WTC11 (cell line): ENCODE measurements around the gene WDFY4. TPM values are rescaled to one million over a fixed set of nuclear protein-coding genes. Genes with fewer than 3 reads are reported as not detected.

Experiments used
- ATAC-seq: fragments of 200-7000 bp; cut with Tn5 transposase; 2 replicates; pipeline ENCODE4 v1.10.0; 2021; ENCODE audit warnings: mild to moderate bottlenecking, moderate library complexity
- CTCF ChIA-PET: fragments of 300-600 bp; sonication (Branson Sonifier 250); formaldehyde crosslinking; loops from one replicate; lab custom pipeline; 2021; ENCODE audit warnings: antibody characterized with exemption; lab: Charles Lee
- POLR2A ChIA-PET: fragments of 350-600 bp; sonication (Branson Sonifier 250); formaldehyde crosslinking; loops from one replicate; lab custom pipeline; 2021; ENCODE audit warnings: antibody characterized with exemption; lab: Charles Lee
- DNase-seq: peaks from one replicate; pipeline ENCODE4 v3.0.0; 2021; ENCODE audit warnings: low spot score
- H3K27ac Mint-ChIP-seq: 2 replicates; pipeline ENCODE4 v1.8.0; 2021; ENCODE audit warnings: mixed read lengths
- H3K27me3 Mint-ChIP-seq: 2 replicates; pipeline ENCODE4 v1.8.0; 2021; ENCODE audit warnings: low read depth, mild to moderate bottlenecking, moderate library complexity, mixed read lengths
- H3K36me3 Mint-ChIP-seq: 2 replicates; pipeline ENCODE4 v1.8.0; 2021; ENCODE audit warnings: mixed read lengths
- H3K4me1 Mint-ChIP-seq: 2 replicates; pipeline ENCODE4 v1.8.0; 2022; ENCODE audit warnings: mixed read lengths
- H3K4me3 Mint-ChIP-seq: 2 replicates; pipeline ENCODE4 v1.8.0; 2021; ENCODE audit warnings: mild to moderate bottlenecking, moderate library complexity, mixed read lengths
- H3K9me3 Mint-ChIP-seq: 2 replicates; pipeline ENCODE4 v1.8.0; 2021; ENCODE audit warnings: mixed read lengths
- AFF4 ChIP-seq: sonication (generic); formaldehyde crosslinking; IDR thresholded peaks from 2 replicates; pipeline ENCODE4 v1.8.1; 2023; ENCODE audit warnings: mild to moderate bottlenecking, missing genetic modification reagents, borderline replicate concordance
- ATF1 ChIP-seq: sonication (generic); formaldehyde crosslinking; IDR thresholded peaks from 2 replicates; pipeline ENCODE4 v1.8.1; 2023; ENCODE audit warnings: mild to moderate bottlenecking, moderate library complexity, missing genetic modification reagents
- ATF3 ChIP-seq: sonication (generic); formaldehyde crosslinking; conservative IDR thresholded peaks from 2 replicates; pipeline ENCODE4 v1.8.1; 2022; ENCODE audit warnings: mild to moderate bottlenecking, missing genetic modification reagents
- EMX1 ChIP-seq: fragments of 250-450 bp; sonication (Bioruptor Pico); IDR thresholded peaks from 2 replicates; pipeline ENCODE4 v1.8.0; 2021; ENCODE audit warnings: mild to moderate bottlenecking
- ESRRA ChIP-seq: sonication (generic); formaldehyde crosslinking; IDR thresholded peaks from 2 replicates; pipeline ENCODE4 v1.8.1; 2022; ENCODE audit warnings: mild to moderate bottlenecking, missing genetic modification reagents, borderline replicate concordance
- FOXP4 ChIP-seq: sonication (generic); formaldehyde crosslinking; IDR thresholded peaks from 2 replicates; pipeline ENCODE4 v1.8.0; 2022; ENCODE audit warnings: mild to moderate bottlenecking, missing genetic modification reagents
- GABPB1 ChIP-seq: sonication (generic); formaldehyde crosslinking; IDR thresholded peaks from 2 replicates; pipeline ENCODE4 v1.8.1; 2023; ENCODE audit warnings: mild to moderate bottlenecking, missing genetic modification reagents
- IRF2 ChIP-seq: sonication (generic); formaldehyde crosslinking; IDR thresholded peaks from 2 replicates; pipeline ENCODE4 v1.8.0; 2022; ENCODE audit warnings: low read depth, missing genetic modification reagents, borderline replicate concordance
- NFATC4 ChIP-seq: fragments of 250-450 bp; sonication (Bioruptor Pico); IDR thresholded peaks from 2 replicates; pipeline ENCODE4 v1.9.0; 2021; ENCODE audit warnings: mild to moderate bottlenecking
- NR1H2 ChIP-seq: sonication (generic); formaldehyde crosslinking; IDR thresholded peaks from 2 replicates; pipeline ENCODE4 v1.9.0; 2021; ENCODE audit warnings: mild to moderate bottlenecking, moderate library complexity, missing genetic modification reagents
- PRRX2 ChIP-seq: fragments of 250-450 bp; sonication (Bioruptor Pico); IDR thresholded peaks from 2 replicates; pipeline ENCODE4 v1.8.0; 2021; ENCODE audit warnings: mild to moderate bottlenecking
- SOX15 ChIP-seq: fragments of 250-450 bp; sonication (Bioruptor Pico); IDR thresholded peaks from 2 replicates; pipeline ENCODE4 v1.9.0; 2021; ENCODE audit warnings: mild to moderate bottlenecking
- SP1 ChIP-seq: sonication (generic); formaldehyde crosslinking; conservative IDR thresholded peaks from 2 replicates; pipeline ENCODE4 v1.8.1; 2022; ENCODE audit warnings: missing genetic modification reagents
- TEAD1 ChIP-seq: sonication (generic); formaldehyde crosslinking; IDR thresholded peaks from 2 replicates; pipeline ENCODE4 v1.8.0; 2022; ENCODE audit warnings: mild to moderate bottlenecking, missing genetic modification reagents
- ZNF281 ChIP-seq: sonication (generic); formaldehyde crosslinking; IDR thresholded peaks from 2 replicates; pipeline ENCODE4 v1.8.0; 2023; ENCODE audit warnings: mild to moderate bottlenecking, missing genetic modification reagents
- ZNF396 ChIP-seq: fragments of 250-450 bp; sonication (Bioruptor Pico); IDR thresholded peaks from 2 replicates; pipeline ENCODE4 v1.8.0; 2021; ENCODE audit warnings: mild to moderate bottlenecking, moderate library complexity, borderline replicate concordance
- ZNF416 ChIP-seq: fragments of 250-450 bp; sonication (Bioruptor Pico); IDR thresholded peaks from 2 replicates; pipeline ENCODE4 v1.9.0; 2021; ENCODE audit warnings: mild to moderate bottlenecking, inconsistent platforms
- ZNF512 ChIP-seq: sonication (generic); formaldehyde crosslinking; IDR thresholded peaks from 2 replicates; pipeline ENCODE4 v1.8.1; 2022; ENCODE audit warnings: missing genetic modification reagents, borderline replicate concordance
- ZNF532 ChIP-seq: fragments of 250-450 bp; sonication (Bioruptor Pico); IDR thresholded peaks from 2 replicates; pipeline ENCODE4 v1.9.0; 2021; ENCODE audit warnings: mild to moderate bottlenecking, borderline replicate concordance
- ZNF671 ChIP-seq: fragments of 250-450 bp; sonication (Bioruptor Pico); IDR thresholded peaks from 2 replicates; pipeline ENCODE4 v1.8.0; 2021; ENCODE audit warnings: mild to moderate bottlenecking
- total RNA-seq: library from RNA; stranded (reverse); gene quantifications from 3 replicates; pipeline ENCODE4 v1.2.3, GENCODE V29; 2021

Gene WDFY4
- total RNA-seq, 1 experiment from 2014 or later = 0.13 TPM

GRCh38 chr10:48731654-48732053 is 47.0 kb downstream of the WDFY4 start:
- ATAC-seq = no peak
- Mint-ChIP-seq H3K27ac (no peak overlapping the region), H3K36me3 (no peaks in the 10 kb centered on the region), H3K4me3 (no peak overlapping the region), H3K4me1 (peaks cover 18% of the 10 kb centered on the region), H3K9me3 (peaks cover 11% of the 10 kb centered on the region; the same call in 1 of the 2 replicates), H3K27me3 (no peaks in the 10 kb centered on the region)
- CTCF ChIA-PET = no interaction called here
- no peak for TF ChIP-seq ZNF671 (CRISPR knock-in tag)
- no peak for TF ChIP-seq IRF2 (CRISPR knock-in tag)
- no peak for TF ChIP-seq SP1 (CRISPR knock-in tag)
- TF ChIP-seq ATF3 (CRISPR knock-in tag) = no peak
- TF ChIP-seq FOXP4 (CRISPR knock-in tag) = no peak
- no peak for TF ChIP-seq TEAD1 (CRISPR knock-in tag)
- no peak for TF ChIP-seq PRRX2
- TF ChIP-seq ATF1 (CRISPR knock-in tag) = no peak
- no peak for TF ChIP-seq SOX15 (CRISPR knock-in tag)
- TF ChIP-seq ZNF532 (CRISPR knock-in tag) = no peak
- TF ChIP-seq ESRRA (CRISPR knock-in tag) = no peak
- TF ChIP-seq ZNF416 (CRISPR knock-in tag) = no peak
- no peak for TF ChIP-seq EMX1
- TF ChIP-seq GABPB1 (CRISPR knock-in tag) = no peak
- TF ChIP-seq ZNF281 = no peak
- no peak for TF ChIP-seq NFATC4 (CRISPR knock-in tag)
- no peak for TF ChIP-seq ZNF512
- TF ChIP-seq NR1H2 (CRISPR knock-in tag) = no peak
- no peak for TF ChIP-seq AFF4 (CRISPR knock-in tag)
- TF ChIP-seq ZNF396 (CRISPR knock-in tag) = no peak
- POLR2A ChIA-PET = no interaction called here
- DNase-seq = no peak
